ENCODE results near the gene TRPM3.

TRPM3 gene

GRCh38 chr9:70590315-70590677 is 531.1 kb downstream of the TRPM3 start:
- Histone ChIP-seq H3K4me1 (ENCODE audit: low read depth, poor library complexity, severe bottlenecking) (no peaks in the 10 kb centered on the region), H3K4me3 (IDR thresholded peaks at IDR 0.05; ENCODE audit: insufficient read depth, low read depth, low read length) (no peak overlapping the region), H3K79me2 (ENCODE audit: insufficient read depth, low read depth) (no peaks in the 10 kb centered on the region), H2AFZ (ENCODE audit: low read depth) (no peak overlapping the region), H3K9ac (no peak overlapping the region), H3K36me3 (ENCODE audit: insufficient read depth) (no peaks in the 10 kb centered on the region), H3K27ac (no peak overlapping the region), H4K20me1 (ENCODE audit: insufficient read depth) (no peaks in the 10 kb centered on the region), H3K27me3 (ENCODE audit: insufficient read depth, low read depth) (no peaks in the 10 kb centered on the region), H3K4me2 (no peak overlapping the region)
- no peak for TF ChIP-seq CTCF (conservative IDR thresholded peaks at IDR 0.05; ENCODE audit: low read depth, low read length)

- no peak for TF ChIP-seq CTCF (conservative IDR thresholded peaks at IDR 0.05; ENCODE audit: low read depth, low read length)
- no peak overlapping the region for H2AFZ ChIP-seq (ENCODE audit: low read depth)
Measured at GRCh38 chr9:70589571-70590314, 531.7 kb downstream of the TRPM3 start.

GRCh38 chr9:70588999-70589398 is 532.4 kb downstream of the TRPM3 start:
- Histone ChIP-seq H3K79me2 (ENCODE audit: insufficient read depth, low read depth) (no peaks in the 10 kb centered on the region), H3K36me3 (ENCODE audit: insufficient read depth) (no peaks in the 10 kb centered on the region), H3K4me2 (no peak overlapping the region), H3K4me1 (ENCODE audit: low read depth, poor library complexity, severe bottlenecking) (no peaks in the 10 kb centered on the region), H3K27me3 (ENCODE audit: insufficient read depth, low read depth) (no peaks in the 10 kb centered on the region), H2AFZ (ENCODE audit: low read depth) (no peak overlapping the region), H3K27ac (no peak overlapping the region), H3K9ac (no peak overlapping the region), H3K4me3 (IDR thresholded peaks at IDR 0.05; ENCODE audit: insufficient read depth, low read depth, low read length) (no peak overlapping the region), H4K20me1 (ENCODE audit: insufficient read depth) (no peaks in the 10 kb centered on the region)
- no peak for TF ChIP-seq CTCF (conservative IDR thresholded peaks at IDR 0.05; ENCODE audit: low read depth, low read length)

More at GRCh38 chr9:70589571-70590314, 531.7 kb downstream of the TRPM3 start:
- no peak overlapping the region for H3K4me2 ChIP-seq
- no peak overlapping the region for H3K4me3 ChIP-seq (IDR thresholded peaks at IDR 0.05; ENCODE audit: insufficient read depth, low read depth, low read length)
- H3K36me3 ChIP-seq (ENCODE audit: insufficient read depth), result no peaks in the 10 kb centered on the region
- no peaks in the 10 kb centered on the region for H4K20me1 ChIP-seq (ENCODE audit: insufficient read depth)
- no peaks in the 10 kb centered on the region for H3K79me2 ChIP-seq (ENCODE audit: insufficient read depth, low read depth)
- H3K27me3 ChIP-seq (ENCODE audit: insufficient read depth, low read depth), result no peaks in the 10 kb centered on the region
- H3K27ac ChIP-seq, result no peak overlapping the region
- no peaks in the 10 kb centered on the region for H3K4me1 ChIP-seq (ENCODE audit: low read depth, poor library complexity, severe bottlenecking)
- no peak overlapping the region for H3K9ac ChIP-seq

- H3K4me1 ChIP-seq (ENCODE audit: low read depth, poor library complexity, severe bottlenecking), result no peaks in the 10 kb centered on the region
- no peak for TF ChIP-seq CTCF (conservative IDR thresholded peaks at IDR 0.05; ENCODE audit: low read depth, low read length)
- no peaks in the 10 kb centered on the region for H3K27me3 ChIP-seq (ENCODE audit: insufficient read depth, low read depth)
- H3K79me2 ChIP-seq (ENCODE audit: insufficient read depth, low read depth), result no peaks in the 10 kb centered on the region
- H3K4me3 ChIP-seq (IDR thresholded peaks at IDR 0.05; ENCODE audit: insufficient read depth, low read depth, low read length), result no peak overlapping the region
- no peaks in the 10 kb centered on the region for H4K20me1 ChIP-seq (ENCODE audit: insufficient read depth)
- H2AFZ ChIP-seq (ENCODE audit: low read depth), result no peak overlapping the region
- no peak overlapping the region for H3K4me2 ChIP-seq
- no peak overlapping the region for H3K27ac ChIP-seq
- no peak overlapping the region for H3K9ac ChIP-seq
- no peaks in the 10 kb centered on the region for H3K36me3 ChIP-seq (ENCODE audit: insufficient read depth)
Measured at GRCh38 chr9:70588381-70588780, 533.0 kb downstream of the TRPM3 start.

All from KMS-11 (cell line).